H1 (cell line): Measurements from ENCODE around the gene PPFIA4. TPM values are rescaled to one million over a fixed set of nuclear protein-coding genes. Genes with fewer than 3 reads are reported as not detected.

Source experiments
- ASH2L ChIP-seq: fragments of 200-600, 300-600 bp; sonication (generic); IDR thresholded peaks from one replicate; pipeline ENCODE4 v1.7.1; 2017; ENCODE audit warnings: low read length
- BRCA1 ChIP-seq: IDR thresholded peaks from 2 replicates; pipeline ENCODE4 v1.6.1; 2012; ENCODE audit warnings: low read depth, low read length, improper control_type of control experiment
- SIN3A ChIP-seq, 2 experiments: IDR thresholded peaks in 1 of 2; conservative IDR thresholded peaks in 1 of 2; 2 replicates each; pipeline ENCODE4 v1.6.1; 2011 to 2012; ENCODE audit warnings: low read length in 2 of 2, improper control_type of control experiment in 1 of 2, low read depth in 1 of 2, mild to moderate bottlenecking in 1 of 2
- SUZ12 ChIP-seq: fragments of 200-600 bp; sonication (generic); IDR thresholded peaks from 2 replicates; pipeline ENCODE4 v1.6.1; 2012; ENCODE audit warnings: mild to moderate bottlenecking, inconsistent platforms, low read length, moderate library complexity, mixed read lengths
- polyA plus RNA-seq, 7 experiments: library from polyadenylated mRNA; depleted of rRNA in 3 of 7; stranded (reverse) in 5 of 7; unstranded in 2 of 7; fragments of >200 nt in 5 of 7; fragments of 200-250 nt in 2 of 7; gene quantifications; 1 replicate in 5 of 7; 2 replicates in 1 of 7; 4 replicates in 1 of 7; pipeline versions ENCODE4 v1.2.1 to v1.2.3, GENCODE V29; 2011 to 2013; ENCODE audit warnings: missing spikeins in 2 of 7, mixed read lengths in 2 of 7
- total RNA-seq: library from RNA; stranded (reverse); fragmentation: NEBNext Ultra II Directional; extraction: Animal tissue kit (Norgen Biotek cat#: 25700); gene quantifications from 2 replicates; pipeline ENCODE4 v1.2.1, GENCODE V29; 2021

PPFIA4 gene
- total and polyA plus RNA-seq, 2 of the 8 experiments (the other 6 are each of a cell fraction or from before 2014, with no cell fraction given) = 9.0 to 9.9 TPM

DNA sequence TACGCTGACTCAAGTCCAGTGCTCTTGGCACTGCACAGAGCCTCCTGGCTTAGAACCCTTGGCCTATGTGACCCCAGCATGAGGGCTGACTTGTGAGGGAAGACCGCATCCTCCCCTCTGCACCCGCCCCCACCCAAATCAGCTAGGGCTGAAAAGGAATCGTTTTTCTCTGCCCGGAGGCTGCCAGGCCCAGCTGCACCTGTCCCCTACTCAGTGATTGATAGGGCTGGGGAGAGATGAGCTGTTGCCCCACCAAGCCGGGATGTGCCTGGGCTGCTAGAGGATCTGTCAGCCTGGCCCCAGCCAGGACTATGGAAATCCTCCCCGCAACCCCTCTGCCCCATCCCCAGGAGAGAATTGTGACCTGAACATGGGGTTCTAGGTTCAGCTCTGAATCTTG lies 38.9 kb downstream of the PPFIA4 start (continued):
- TF ChIP-seq BRCA1 = no peak
- TF ChIP-seq SIN3A (conservative IDR thresholded peaks at IDR 0.05 in 1 of 2, IDR thresholded peaks at IDR 0.05 in 1 of 2; ENCODE audit: low read depth in 1 of 2, low read length in 2 of 2) = no peak
- TF ChIP-seq SUZ12 = no peak
- TF ChIP-seq ASH2L = no peak
